ENCODE measurements around the gene LCMT1.

- TF ChIP-seq CTCF (IDR thresholded peaks at IDR 0.05) (no peak), POLR2A (IDR thresholded peaks at IDR 0.05; ENCODE audit: low read depth) (no peak), EP300 (IDR thresholded peaks at IDR 0.05) (no peak)
Measured at GRCh38 chr16:25135254-25135878, 23.8 kb downstream of the LCMT1 start.

All from esophagus muscularis mucosa (tissue), 4 donors.